Esophagus squamous epithelium (tissue), 5 donors: ENCODE data around the gene COL1A2. TPM values are rescaled to one million over a fixed set of nuclear protein-coding genes. Genes with fewer than 3 reads are reported as not detected.
A peak's percentile ranks its signal among the peaks of the same experiment; 100 is the strongest.

ENCODE experiments used
- DNase-seq: peaks from one replicate; lab custom pipeline; 2025; lab: John Stamatoyannopoulos, UW
- H3K27ac ChIP-seq, 4 donors: fragments of 200-600 bp; sonication (generic); one replicate each; pipeline ENCODE4 v1.5.1; 2016 to 2019; ENCODE audit warnings: mild to moderate bottlenecking in 1 of 4
- H3K27me3 ChIP-seq, 4 donors: fragments of 200-600 bp; sonication (generic); 1 replicate in 3 of 4; 2 replicates in 1 of 4; pipeline versions ENCODE4 v1.5.1 to v1.6.0; 2017 to 2021; ENCODE audit warnings: antibody characterized with exemption in 1 of 4
- H3K36me3 ChIP-seq, 3 donors: fragments of 200-600 bp; sonication (generic); one replicate each; pipeline ENCODE4 v1.5.1; 2016 to 2019
- H3K4me1 ChIP-seq, 3 donors: fragments of 200-600 bp; sonication (generic); one replicate each; pipeline ENCODE4 v1.5.1; 2017 to 2019
- H3K4me3 ChIP-seq, 4 donors: fragments of 200-600 bp; sonication (generic); 1 replicate in 3 of 4; 2 replicates in 1 of 4; pipeline ENCODE4 v1.5.1; 2016 to 2019; ENCODE audit warnings: mild to moderate bottlenecking in 2 of 4, moderate library complexity in 1 of 4
- H3K9me3 ChIP-seq, 3 donors: fragments of 200-600 bp; sonication (generic); one replicate each; pipeline ENCODE4 v1.5.1; 2016 to 2019
- POLR2A ChIP-seq, 4 donors: fragments of 450-650 bp; IDR thresholded peaks; one replicate each; pipeline ENCODE4 v1.6.1; 2017; ENCODE audit warnings: antibody characterized with exemption in 4 of 4, mild to moderate bottlenecking in 4 of 4, moderate library complexity in 3 of 4
- WGBS, 2 donors: methylation state at CpG; one replicate each; pipeline ENCODE4 v1.1.5; 2018; 5-methylcytosine and 5-hydroxymethylcytosine counted together
- intact Hi-C: fragments of 100-400 bp; cut with DNase I; formaldehyde crosslinking; loops from one replicate; pipeline ENCODE4 v1.15.0; 2022
- total RNA-seq, 4 donors: library from RNA; depleted of rRNA; stranded (reverse); fragments of >200 nt; gene quantifications; one replicate each; pipeline ENCODE4 v1.1.0, GENCODE V29; 2016
- TF ChIP-seq, protein P1 (sequence below), 6 experiments: fragments of 450-650 bp in 4 of 6; fragments of 200-600 bp in 2 of 6; sonication (generic) in 2 of 6; IDR thresholded peaks; one replicate each; pipeline ENCODE4 v1.5.1; 2016 to 2019; ENCODE audit warnings: antibody characterized with exemption in 6 of 6, mild to moderate bottlenecking in 4 of 6, moderate library complexity in 4 of 6
- donor health status: DM: yes; HTN: yes; CAD: no.

COL1A2 gene
- total RNA-seq, 4 donors from 2014 or later, result 18.8 to 129 (median 44.3) TPM

DNA sequence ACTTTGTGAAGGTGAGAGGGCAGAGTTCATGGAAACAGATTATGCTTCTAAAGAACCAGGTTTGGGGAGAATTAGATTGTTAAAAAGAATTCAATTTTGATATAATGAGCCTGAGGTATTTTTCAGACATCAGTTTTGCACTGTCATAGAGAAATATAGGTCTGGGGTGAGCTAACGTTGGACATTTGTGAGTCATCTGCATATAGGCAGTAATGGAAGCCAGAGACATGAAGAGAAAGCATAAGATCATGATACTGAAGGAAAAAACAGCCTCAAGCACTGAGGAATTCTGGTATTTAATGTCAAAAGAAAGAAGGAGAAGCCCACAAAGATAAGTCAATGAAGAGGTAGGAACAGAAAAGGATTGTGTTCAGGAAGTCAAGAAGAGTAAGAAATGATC is 32.4 kb upstream of the COL1A2 start:
- 59 to 69% methylated on average over 1 of the region's 1 CpG for WGBS, 2 donors
- intact Hi-C loops, result no loop called here
- no peaks in the 10 kb centered on the region for H3K4me1 ChIP-seq
- no peak for DNase-seq
- no peaks in the 10 kb centered on the region for H3K36me3 ChIP-seq
- no peak overlapping the region for H3K27ac ChIP-seq
- H3K27me3 ChIP-seq, result no peaks in the 10 kb centered on the region
- TF ChIP-seq POLR2A (IDR thresholded peaks at IDR 0.05), result no peak
- TF ChIP-seq, protein P1, sequence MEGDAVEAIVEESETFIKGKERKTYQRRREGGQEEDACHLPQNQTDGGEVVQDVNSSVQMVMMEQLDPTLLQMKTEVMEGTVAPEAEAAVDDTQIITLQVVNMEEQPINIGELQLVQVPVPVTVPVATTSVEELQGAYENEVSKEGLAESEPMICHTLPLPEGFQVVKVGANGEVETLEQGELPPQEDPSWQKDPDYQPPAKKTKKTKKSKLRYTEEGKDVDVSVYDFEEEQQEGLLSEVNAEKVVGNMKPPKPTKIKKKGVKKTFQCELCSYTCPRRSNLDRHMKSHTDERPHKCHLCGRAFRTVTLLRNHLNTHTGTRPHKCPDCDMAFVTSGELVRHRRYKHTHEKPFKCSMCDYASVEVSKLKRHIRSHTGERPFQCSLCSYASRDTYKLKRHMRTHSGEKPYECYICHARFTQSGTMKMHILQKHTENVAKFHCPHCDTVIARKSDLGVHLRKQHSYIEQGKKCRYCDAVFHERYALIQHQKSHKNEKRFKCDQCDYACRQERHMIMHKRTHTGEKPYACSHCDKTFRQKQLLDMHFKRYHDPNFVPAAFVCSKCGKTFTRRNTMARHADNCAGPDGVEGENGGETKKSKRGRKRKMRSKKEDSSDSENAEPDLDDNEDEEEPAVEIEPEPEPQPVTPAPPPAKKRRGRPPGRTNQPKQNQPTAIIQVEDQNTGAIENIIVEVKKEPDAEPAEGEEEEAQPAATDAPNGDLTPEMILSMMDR (IDR thresholded peaks at IDR 0.05), result no peak
- H3K9me3 ChIP-seq, result no peaks in the 10 kb centered on the region
- no peak overlapping the region for H3K4me3 ChIP-seq

- peaks cover 0 to 18% (median 0%) of the 10 kb centered on the region in 3 donors for H3K4me1 ChIP-seq
Measured at GRCh38 chr7:94364816-94365215, 29.9 kb upstream of the COL1A2 start.

DNA sequence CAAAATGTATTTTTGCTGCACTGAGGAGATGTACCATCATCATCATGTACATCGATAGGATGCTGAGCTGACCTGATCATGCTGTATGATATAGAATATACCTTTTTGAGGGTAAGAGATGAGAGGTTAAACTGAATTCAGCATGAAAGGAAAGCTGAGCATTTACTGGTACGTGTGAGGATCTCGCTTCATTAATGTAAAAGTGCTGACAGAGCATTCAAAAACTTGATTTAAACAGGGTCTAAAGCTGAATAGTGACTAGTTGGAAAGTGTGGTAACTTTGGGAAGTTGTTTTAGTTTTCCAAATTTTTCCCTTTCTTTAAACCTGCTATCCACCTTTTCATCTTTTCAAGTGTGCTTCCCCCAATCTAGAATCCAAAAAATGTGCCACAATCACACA is 28.5 kb upstream of the COL1A2 start:
- 87 to 93% methylated on average over 3 of the region's 3 CpGs for WGBS, 2 donors

More at GRCh38 chr7:94364816-94365215, 29.9 kb upstream of the COL1A2 start:
- no peak for DNase-seq
- no peak overlapping the region for H3K27ac ChIP-seq
- intact Hi-C loops, result no loop called here
- no peaks in the 10 kb centered on the region for H3K9me3 ChIP-seq
- H3K4me3 ChIP-seq, result no peak overlapping the region
- no peaks in the 10 kb centered on the region for H3K27me3 ChIP-seq
- H3K36me3 ChIP-seq, result no peaks in the 10 kb centered on the region
- no peak for TF ChIP-seq POLR2A (IDR thresholded peaks at IDR 0.05)
- TF ChIP-seq, protein P1 (IDR thresholded peaks at IDR 0.05), result no peak
- WGBS, 2 donors, result 64 to 66% methylated on average over 5 of the region's 5 CpGs

GRCh38 chr7:94366832-94367231 is 27.9 kb upstream of the COL1A2 start:
- 73 to 85% methylated on average over 4 of the region's 4 CpGs for WGBS, 2 donors
- DNase-seq, result no peak
- H3K27ac ChIP-seq, result no peak overlapping the region
- intact Hi-C loops, result no loop called here
- H3K4me3 ChIP-seq, result no peak overlapping the region
- H3K4me1 ChIP-seq, result peaks cover 0 to 18% (median 0%) of the 10 kb centered on the region in 3 donors
- TF ChIP-seq, protein P1 (IDR thresholded peaks at IDR 0.05), result no peak
- no peak for TF ChIP-seq POLR2A (IDR thresholded peaks at IDR 0.05)
- H3K36me3 ChIP-seq, result no peaks in the 10 kb centered on the region
- H3K27me3 ChIP-seq, result no peaks in the 10 kb centered on the region
- H3K9me3 ChIP-seq, result no peaks in the 10 kb centered on the region

More for the DNA sequence above, 28.5 kb upstream of the COL1A2 start:
- TF ChIP-seq, protein P1 (IDR thresholded peaks at IDR 0.05), result no peak
- TF ChIP-seq POLR2A (IDR thresholded peaks at IDR 0.05), result no peak
- intact Hi-C loops, result no loop called here
- H3K4me3 ChIP-seq, result no peak overlapping the region
- no peaks in the 10 kb centered on the region for H3K9me3 ChIP-seq
- H3K27me3 ChIP-seq, result no peaks in the 10 kb centered on the region
- no peak for DNase-seq
- no peak overlapping the region for H3K27ac ChIP-seq
- no peaks in the 10 kb centered on the region for H3K36me3 ChIP-seq
- H3K4me1 ChIP-seq, result peaks cover 0 to 18% (median 0%) of the 10 kb centered on the region in 3 donors

GRCh38 chr7:94367949-94368348 is 26.7 kb upstream of the COL1A2 start:
- H3K4me1 ChIP-seq, result peaks cover 0 to 18% (median 0%) of the 10 kb centered on the region in 3 donors
- H3K27ac ChIP-seq, result peak overlapping the region; percentile 22 to 68 (median 58)
- 53 to 59% methylated on average over 2 of the region's 2 CpGs for WGBS, 2 donors
- no peaks in the 10 kb centered on the region for H3K27me3 ChIP-seq
- no peak for TF ChIP-seq POLR2A (IDR thresholded peaks at IDR 0.05)
- TF ChIP-seq, protein P1 (IDR thresholded peaks at IDR 0.05), result no peak
- intact Hi-C loops, result no loop called here
- H3K9me3 ChIP-seq, result no peaks in the 10 kb centered on the region
- peak overlapping the region in 2 of 4 donors; percentile 6 to 43 for H3K4me3 ChIP-seq
- H3K36me3 ChIP-seq, result no peaks in the 10 kb centered on the region
- DNase-seq, result no peak
